BJ (cell line): ENCODE data around the gene LAX1. TPM values are rescaled to one million over a fixed set of nuclear protein-coding genes. Genes with fewer than 3 reads are reported as not detected.

ENCODE experiments used
- CTCF ChIA-PET: fragments of 350-600 bp; formaldehyde crosslinking; extraction: SDS; loops from one replicate; lab custom pipeline; 2021; ENCODE audit warnings: antibody characterized with exemption, inconsistent platforms; lab: Yijun Ruan, JAX
- POLR2A ChIA-PET: fragments of 300-600 bp; sonication (Branson Sonifier 250); formaldehyde crosslinking; extraction: SDS; loops from one replicate; lab custom pipeline; 2021; ENCODE audit warnings: antibody characterized with exemption; lab: Charles Lee
- DNase-seq: peaks from one replicate; pipeline ENCODE4 v3.0.0-alpha.2; 2011; ENCODE audit warnings: low read depth
- H3K27me3 ChIP-seq: 2 replicates; pipeline ENCODE4 v1.6.0; 2011; ENCODE audit warnings: low read length; ENCODE audit not compliant: control insufficient read depth, insufficient read depth
- H3K36me3 ChIP-seq: 2 replicates; pipeline ENCODE4 v1.5.1; 2011; ENCODE audit warnings: low read length; ENCODE audit not compliant: control insufficient read depth, insufficient read depth
- H3K4me3 ChIP-seq: 2 replicates; pipeline ENCODE4 v1.5.1; 2011; ENCODE audit warnings: low read depth, mild to moderate bottlenecking, control low read depth, low read length
- CTCF ChIP-seq: IDR thresholded peaks from 2 replicates; pipeline ENCODE4 v1.5.1; 2011; ENCODE audit warnings: low read depth, mild to moderate bottlenecking, control low read depth, inconsistent platforms, low read length, moderate library complexity; ENCODE audit not compliant: insufficient read depth
- polyA minus RNA-seq: library from RNA; depleted of rRNA, polyadenylated mRNA; stranded (reverse); fragments of >200 nt; gene quantifications from 2 replicates; pipeline ENCODE4 v1.2.3, GENCODE V29; 2011; rRNA and poly(A)+ RNA removed
- polyA plus RNA-seq: library from polyadenylated mRNA; depleted of rRNA; stranded (reverse); fragments of >200 nt; gene quantifications from 2 replicates; pipeline ENCODE4 v1.2.3, GENCODE V29; 2011; rRNA removed

The LAX1 gene
- polyA plus RNA-seq (0.02 TPM in 1 of 2 replicates, not detected in the other), polyA minus RNA-seq (not detected in 2 replicates)

- no peak for TF ChIP-seq CTCF
- ChIA-PET POLR2A (no interaction called here), CTCF (no interaction called here)
- H3K36me3 ChIP-seq = no peaks in the 10 kb centered on the region
- DNase-seq = no peak
- H3K27me3 ChIP-seq = no peaks in the 10 kb centered on the region
- H3K4me3 ChIP-seq = no peak within 1 kb of the TSS
These were observed at the start of gene LAX1 for GRCh38 chr1:203765029-203765837. Gene LAX1 (plus strand): TSS chr1:203765183. CDS start chr1:203765566, 383 bp downstream.

- H3K36me3 ChIP-seq = peaks cover 25% of the 10 kb centered on the region
- ChIA-PET CTCF (no interaction called here), POLR2A (no interaction called here)
- H3K27me3 ChIP-seq = no peaks in the 10 kb centered on the region
- no peak for TF ChIP-seq CTCF
- DNase-seq = no peak
- no peak overlapping the region for H3K4me3 ChIP-seq
These were observed 47.9 kb upstream of the LAX1 start for GRCh38 chr1:203717120-203717519.

- DNase-seq = no peak
- Histone ChIP-seq H3K36me3 (peaks cover 24% of the 10 kb centered on the region), H3K4me3 (no peak overlapping the region), H3K27me3 (no peaks in the 10 kb centered on the region)
- CTCF ChIA-PET = interaction anchor here (1.1 to 1.5 kb wide), 2 partner anchors 18 to 232 kb away, joined by 4 to 5 read pairs; no protein-coding TSS in a partner anchor
- TF ChIP-seq CTCF = no peak
- POLR2A ChIA-PET = no interaction called here
These were observed 44.7 kb upstream of the LAX1 start for GRCh38 chr1:203720242-203720641.

GRCh38 chr1:203722909-203723308 is 42.1 kb upstream of the LAX1 start:
- ChIA-PET CTCF (interaction anchor here (1.4 kb wide), 1 partner anchor 11 kb away, joined by 3 read pairs; no protein-coding TSS in a partner anchor), POLR2A (no interaction called here)
- DNase-seq = no peak
- TF ChIP-seq CTCF = no peak
- H3K27me3 ChIP-seq = no peaks in the 10 kb centered on the region
- peaks cover 39% of the 10 kb centered on the region for H3K36me3 ChIP-seq
- H3K4me3 ChIP-seq = no peak overlapping the region

- DNase-seq = no peak
- ChIA-PET CTCF (interaction anchor here (1.6 kb wide), 1 partner anchor 238 kb away, joined by 4 read pairs; no protein-coding TSS in a partner anchor), POLR2A (no interaction called here)
- H3K27me3 ChIP-seq = no peaks in the 10 kb centered on the region
- no peak overlapping the region for H3K4me3 ChIP-seq
- H3K36me3 ChIP-seq = peaks cover 45% of the 10 kb centered on the region
- TF ChIP-seq CTCF = no peak
These were observed 38.5 kb upstream of the LAX1 start for GRCh38 chr1:203726417-203726867.
